Measurements from ENCODE around the gene TMEM207.

DNA sequence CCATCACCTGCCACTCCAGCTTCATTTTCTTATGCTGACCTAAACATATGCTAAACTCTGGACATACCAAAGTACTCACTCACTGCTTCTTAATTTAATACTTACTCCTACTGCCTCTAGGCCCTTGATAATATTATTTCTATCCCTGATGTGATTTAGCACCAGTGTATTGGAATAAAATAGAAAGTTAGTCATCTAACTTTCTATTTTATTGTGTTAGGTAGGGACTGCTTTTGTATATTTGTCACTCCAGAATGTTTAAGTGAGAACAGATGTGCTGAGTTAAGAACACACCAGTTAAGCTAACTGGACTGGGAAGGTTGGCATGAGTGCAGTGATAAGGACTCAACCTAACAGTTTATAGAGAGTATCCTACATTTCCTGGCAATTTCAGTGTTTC is 68.3 kb downstream of the TMEM207 start:
- TF ChIP-seq, protein P1, sequence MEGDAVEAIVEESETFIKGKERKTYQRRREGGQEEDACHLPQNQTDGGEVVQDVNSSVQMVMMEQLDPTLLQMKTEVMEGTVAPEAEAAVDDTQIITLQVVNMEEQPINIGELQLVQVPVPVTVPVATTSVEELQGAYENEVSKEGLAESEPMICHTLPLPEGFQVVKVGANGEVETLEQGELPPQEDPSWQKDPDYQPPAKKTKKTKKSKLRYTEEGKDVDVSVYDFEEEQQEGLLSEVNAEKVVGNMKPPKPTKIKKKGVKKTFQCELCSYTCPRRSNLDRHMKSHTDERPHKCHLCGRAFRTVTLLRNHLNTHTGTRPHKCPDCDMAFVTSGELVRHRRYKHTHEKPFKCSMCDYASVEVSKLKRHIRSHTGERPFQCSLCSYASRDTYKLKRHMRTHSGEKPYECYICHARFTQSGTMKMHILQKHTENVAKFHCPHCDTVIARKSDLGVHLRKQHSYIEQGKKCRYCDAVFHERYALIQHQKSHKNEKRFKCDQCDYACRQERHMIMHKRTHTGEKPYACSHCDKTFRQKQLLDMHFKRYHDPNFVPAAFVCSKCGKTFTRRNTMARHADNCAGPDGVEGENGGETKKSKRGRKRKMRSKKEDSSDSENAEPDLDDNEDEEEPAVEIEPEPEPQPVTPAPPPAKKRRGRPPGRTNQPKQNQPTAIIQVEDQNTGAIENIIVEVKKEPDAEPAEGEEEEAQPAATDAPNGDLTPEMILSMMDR (IDR thresholded peaks at IDR 0.05): no peak
- TF ChIP-seq POLR2A (IDR thresholded peaks at IDR 0.05): no peak
